ENCODE measurements around the gene HIVEP2. TPM values are rescaled to one million over a fixed set of nuclear protein-coding genes. Genes with fewer than 3 reads are reported as not detected.

Gene HIVEP2
- total and polyA plus RNA-seq, 2 of the 4 experiments (the other 2 are of a cell fraction) = 4.3 to 11.3 TPM

- CTCF ChIA-PET = interaction anchor here (0.5 kb wide), 1 partner anchor 336 kb away, joined by 3 read pairs; no protein-coding TSS in a partner anchor
- no TSS peak for BruUV-seq (replicated peaks)
Observed at GRCh38 chr6:142902636-142903053, 42.3 kb downstream of the HIVEP2 start.

More at GRCh38 chr6:142902636-142903053, 42.3 kb downstream of the HIVEP2 start:
- 0 out of 2 replicates have a peak overlapping the region, but pooled peaks have one; percentile 16 for H2AK5ac ChIP-seq (ENCODE audit: low read depth, low read length)
- peak overlapping the region; percentile 44; the same call in 1 of the 2 replicates for H3K4ac ChIP-seq (ENCODE audit: low read depth, low read length)
- H3K18ac ChIP-seq (ENCODE audit: low read depth, low read length) = no peak overlapping the region
- H4K5ac ChIP-seq (ENCODE audit: low read depth, low read length) = no peak overlapping the region
- H3K9ac ChIP-seq (ENCODE audit: low read depth, low read length) = no peak overlapping the region
- no peak overlapping the region for H2AK9ac ChIP-seq (replicated peaks; ENCODE audit: low read depth, low read length, poor library complexity)
- H3K23ac ChIP-seq (ENCODE audit: low read depth, low read length) = peak overlapping the region; percentile 48; the same call in 1 of the 2 replicates
- DNase-seq (peak; percentile 99), ATAC-seq (ENCODE audit: low read depth) (peak; percentile 88)
- no peak overlapping the region for H2AFZ ChIP-seq (replicated peaks; ENCODE audit: low read length, poor library complexity)
- no peak overlapping the region for H3K4me3 ChIP-seq (ENCODE audit: insufficient read depth, low read depth, low read length)
- peak overlapping the region in 1 of 2 experiments; percentile 71; a peak in 1 of 4 replicates for H4K8ac ChIP-seq (ENCODE audit: low read depth in 2 of 2, low read length in 2 of 2)
- peaks cover 32 to 51% of the 10 kb centered on the region in 2 experiments for H3K79me1 ChIP-seq (ENCODE audit: low read depth in 1 of 2, low read length in 2 of 2)
- H2BK15ac ChIP-seq (ENCODE audit: low read depth, low read length) = 0 out of 3 replicates have a peak overlapping the region, but pooled peaks have one; percentile 3
- dilution Hi-C loops (cut with HindIII; ENCODE audit: low sequenced_read_pairs, unreplicated experiment) = no loop called here
- no peaks in the 10 kb centered on the region for H3K9me3 ChIP-seq (ENCODE audit: control insufficient read depth, insufficient read depth, low read length)
- H3K36me3 ChIP-seq (ENCODE audit: control insufficient read depth, insufficient read depth, low read length) = no peaks in the 10 kb centered on the region
- H2BK120ac ChIP-seq (ENCODE audit: low read depth, low read length) = peak overlapping the region; percentile 70
- H4K91ac ChIP-seq (ENCODE audit: insufficient read depth, low read depth, low read length) = no peak overlapping the region
- no peaks in the 10 kb centered on the region for H3K27me3 ChIP-seq (ENCODE audit: control insufficient read depth, insufficient read depth, low read length)
- peaks cover 12% of the 10 kb centered on the region for H3K9me1 ChIP-seq (ENCODE audit: insufficient read depth, low read length)
- no peak overlapping the region for H3K27ac ChIP-seq (ENCODE audit: insufficient read depth, low read length)
- in situ Hi-C loops (cut with MboI; ENCODE audit: low sequenced_read_pairs) = no loop called here
- TF ChIP-seq POLR2A (IDR thresholded peaks at IDR 0.05; ENCODE audit: low read depth, low read length) (peak; percentile 78; the same call in 1 of the 2 replicates), MAFK (IDR thresholded peaks at IDR 0.05; ENCODE audit: low read depth, low read length) (peak; percentile 38), MAZ (IDR thresholded peaks at IDR 0.05; ENCODE audit: borderline replicate concordance, low read depth, low read length) (peak; percentile 36; the same call in 1 of the 2 replicates), CEBPB (IDR thresholded peaks at IDR 0.05; ENCODE audit: low read depth, low read length) (peak; percentile 83), NFE2L2 (IDR thresholded peaks at IDR 0.05; ENCODE audit: low read depth, low read length) (peak; percentile 30; the same call in 1 of the 2 replicates), CHD1 (IDR thresholded peaks at IDR 0.05; ENCODE audit: low read depth, low read length) (no peak), RFX5 (IDR thresholded peaks at IDR 0.05; ENCODE audit: low read depth, low read length) (no peak), CTCF (conservative IDR thresholded peaks at IDR 0.05; ENCODE audit: low read depth, low read length) (no peak), RAD21 (IDR thresholded peaks at IDR 0.05; ENCODE audit: low read length) (peak; percentile 28; the same call in 1 of the 2 replicates)
- TF ChIP-seq, protein P1, sequence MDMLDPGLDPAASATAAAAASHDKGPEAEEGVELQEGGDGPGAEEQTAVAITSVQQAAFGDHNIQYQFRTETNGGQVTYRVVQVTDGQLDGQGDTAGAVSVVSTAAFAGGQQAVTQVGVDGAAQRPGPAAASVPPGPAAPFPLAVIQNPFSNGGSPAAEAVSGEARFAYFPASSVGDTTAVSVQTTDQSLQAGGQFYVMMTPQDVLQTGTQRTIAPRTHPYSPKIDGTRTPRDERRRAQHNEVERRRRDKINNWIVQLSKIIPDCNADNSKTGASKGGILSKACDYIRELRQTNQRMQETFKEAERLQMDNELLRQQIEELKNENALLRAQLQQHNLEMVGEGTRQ (IDR thresholded peaks at IDR 0.05; ENCODE audit: low read depth, low read length) = peak; percentile 65; the same call in 1 of the 2 replicates
- intact Hi-C loops (cut with micrococcal nuclease) = loop anchor here (1.0 kb wide), 1 partner anchor 25 kb away; no protein-coding TSS in a partner anchor
- peaks cover 19% of the 10 kb centered on the region for H3K4me1 ChIP-seq (ENCODE audit: control insufficient read depth, insufficient read depth, low read length)
- POLR2A ChIA-PET (ENCODE audit: unreplicated experiment) = no interaction called here
- WGBS, 2 experiments (ENCODE audit: extremely low coverage in 2 of 2, insufficient read length in 1 of 2) = no CpG with 5 or more reads among the region's 4 CpGs
- H2BK5ac ChIP-seq (ENCODE audit: low read depth, low read length, poor library complexity, severe bottlenecking) = peak overlapping the region; percentile 84
- 0 out of 2 replicates have a peak overlapping the region, but pooled peaks have one; percentile 14 for H3K14ac ChIP-seq (replicated peaks; ENCODE audit: low read depth, low read length)
- H4K20me1 ChIP-seq (ENCODE audit: insufficient read depth, low read length) = peaks cover 11% of the 10 kb centered on the region; the same call in 1 of the 2 replicates
- H2BK20ac ChIP-seq (ENCODE audit: low read depth, low read length) = peak overlapping the region; percentile 40; the same call in 1 of the 2 replicates
- peak overlapping the region; percentile 37; the same call in 1 of the 2 replicates for H3K4me2 ChIP-seq (ENCODE audit: low read depth, low read length)
- no peak overlapping the region for H3K56ac ChIP-seq (ENCODE audit: extremely low read depth, insufficient read depth, low read length)
